ENCODE measurements around the gene CEP72. TPM values are rescaled to one million over a fixed set of nuclear protein-coding genes. Genes with fewer than 3 reads are reported as not detected.

The CEP72 gene
- polyA plus RNA-seq, 1 of the 3 experiments (the other 2 are of a cell fraction) = 4.4 TPM

DNA sequence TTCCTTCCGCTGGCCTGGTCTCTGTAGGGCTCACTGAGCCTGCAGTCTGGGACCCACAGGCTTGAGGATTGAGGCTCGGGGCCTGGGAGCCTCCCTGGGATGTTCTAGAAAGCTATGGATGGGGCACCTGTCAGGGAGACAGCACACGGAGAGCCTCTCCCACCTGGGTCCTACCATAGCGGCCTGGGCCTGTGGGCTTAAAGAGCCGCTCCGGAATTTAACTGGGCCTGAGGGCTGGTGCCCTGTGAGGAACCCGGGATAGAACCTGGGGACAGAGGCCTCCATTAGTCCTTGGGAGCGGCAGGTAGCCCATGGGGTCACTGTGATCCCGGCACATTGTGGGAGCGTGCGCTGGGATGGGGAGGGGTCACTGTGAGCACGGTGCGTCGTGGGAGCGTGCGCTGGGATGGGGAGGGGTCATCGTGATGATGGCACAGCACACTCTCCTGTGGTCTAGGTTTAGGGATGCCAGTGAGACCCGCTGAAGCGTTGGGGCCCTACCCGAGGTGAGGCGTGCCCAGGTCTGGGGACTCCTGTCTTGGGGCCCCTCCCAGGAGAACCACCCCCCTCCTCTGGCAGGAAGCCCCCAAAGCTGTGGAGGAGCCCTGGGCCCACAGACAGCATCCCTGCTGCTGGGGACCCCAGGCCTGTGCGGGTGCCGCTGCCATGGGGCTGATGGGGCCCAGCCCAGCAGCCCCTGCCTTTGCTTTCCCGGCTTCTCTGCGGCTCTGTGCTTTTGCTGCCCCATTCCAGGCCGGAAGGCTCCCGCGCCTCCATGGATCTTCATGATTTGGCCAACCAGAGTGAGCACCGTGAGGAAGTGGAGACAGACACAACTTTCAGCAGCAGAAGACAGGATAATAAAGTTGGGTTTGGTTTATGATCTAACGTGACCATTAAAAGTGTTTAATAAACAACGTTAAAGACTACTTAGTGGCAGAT lies 3.4 kb upstream of the CEP72 start:
- Histone ChIP-seq H3K4me3 (ENCODE audit: low read depth in 2 of 2, low read length in 1 of 2) (no peak overlapping the region), H2AFZ (ENCODE audit: low read depth) (no peak overlapping the region), H3K9ac (no peak overlapping the region), H4K20me1 (ENCODE audit: insufficient read depth) (no peaks in the 10 kb centered on the region), H3K9me3 (no peaks in the 10 kb centered on the region), H3F3A (replicated peaks; ENCODE audit: insufficient read depth) (no peaks in the 10 kb centered on the region), H3K27ac (ENCODE audit: low read depth in 2 of 2, low read length in 1 of 2) (no peak overlapping the region), H3K36me3 (replicated peaks in 1 of 2; ENCODE audit: control insufficient read depth in 1 of 2, insufficient read depth in 2 of 2, low read length in 1 of 2) (no peaks in the 10 kb centered on the region), H3K4me2 (no peak overlapping the region), H3K4me1 (ENCODE audit: control insufficient read depth in 1 of 2, insufficient read depth in 2 of 2, low read depth in 1 of 2, low read length in 1 of 2) (peaks cover 0 to 10% of the 10 kb centered on the region in 2 experiments; a peak in 1 of 4 replicates), H3K79me2 (ENCODE audit: insufficient read depth) (peaks cover 13% of the 10 kb centered on the region), H3K27me3 (ENCODE audit: insufficient read depth) (0 out of 2 replicates have a peak, but pooled peaks cover 4% of the 10 kb centered on the region), H3K9me2 (no peaks in the 10 kb centered on the region)
- no peak for DNase-seq
- TF ChIP-seq YY1 (IDR thresholded peaks at IDR 0.05; ENCODE audit: low read depth) (no peak), POLR2AphosphoS5 (IDR thresholded peaks at IDR 0.05; ENCODE audit: low read depth, low read length) (no peak)
- TF ChIP-seq, protein P1, sequence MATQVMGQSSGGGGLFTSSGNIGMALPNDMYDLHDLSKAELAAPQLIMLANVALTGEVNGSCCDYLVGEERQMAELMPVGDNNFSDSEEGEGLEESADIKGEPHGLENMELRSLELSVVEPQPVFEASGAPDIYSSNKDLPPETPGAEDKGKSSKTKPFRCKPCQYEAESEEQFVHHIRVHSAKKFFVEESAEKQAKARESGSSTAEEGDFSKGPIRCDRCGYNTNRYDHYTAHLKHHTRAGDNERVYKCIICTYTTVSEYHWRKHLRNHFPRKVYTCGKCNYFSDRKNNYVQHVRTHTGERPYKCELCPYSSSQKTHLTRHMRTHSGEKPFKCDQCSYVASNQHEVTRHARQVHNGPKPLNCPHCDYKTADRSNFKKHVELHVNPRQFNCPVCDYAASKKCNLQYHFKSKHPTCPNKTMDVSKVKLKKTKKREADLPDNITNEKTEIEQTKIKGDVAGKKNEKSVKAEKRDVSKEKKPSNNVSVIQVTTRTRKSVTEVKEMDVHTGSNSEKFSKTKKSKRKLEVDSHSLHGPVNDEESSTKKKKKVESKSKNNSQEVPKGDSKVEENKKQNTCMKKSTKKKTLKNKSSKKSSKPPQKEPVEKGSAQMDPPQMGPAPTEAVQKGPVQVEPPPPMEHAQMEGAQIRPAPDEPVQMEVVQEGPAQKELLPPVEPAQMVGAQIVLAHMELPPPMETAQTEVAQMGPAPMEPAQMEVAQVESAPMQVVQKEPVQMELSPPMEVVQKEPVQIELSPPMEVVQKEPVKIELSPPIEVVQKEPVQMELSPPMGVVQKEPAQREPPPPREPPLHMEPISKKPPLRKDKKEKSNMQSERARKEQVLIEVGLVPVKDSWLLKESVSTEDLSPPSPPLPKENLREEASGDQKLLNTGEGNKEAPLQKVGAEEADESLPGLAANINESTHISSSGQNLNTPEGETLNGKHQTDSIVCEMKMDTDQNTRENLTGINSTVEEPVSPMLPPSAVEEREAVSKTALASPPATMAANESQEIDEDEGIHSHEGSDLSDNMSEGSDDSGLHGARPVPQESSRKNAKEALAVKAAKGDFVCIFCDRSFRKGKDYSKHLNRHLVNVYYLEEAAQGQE (IDR thresholded peaks at IDR 0.05; ENCODE audit: low read depth, low read length) = no peak
- TF ChIP-seq, protein P2, sequence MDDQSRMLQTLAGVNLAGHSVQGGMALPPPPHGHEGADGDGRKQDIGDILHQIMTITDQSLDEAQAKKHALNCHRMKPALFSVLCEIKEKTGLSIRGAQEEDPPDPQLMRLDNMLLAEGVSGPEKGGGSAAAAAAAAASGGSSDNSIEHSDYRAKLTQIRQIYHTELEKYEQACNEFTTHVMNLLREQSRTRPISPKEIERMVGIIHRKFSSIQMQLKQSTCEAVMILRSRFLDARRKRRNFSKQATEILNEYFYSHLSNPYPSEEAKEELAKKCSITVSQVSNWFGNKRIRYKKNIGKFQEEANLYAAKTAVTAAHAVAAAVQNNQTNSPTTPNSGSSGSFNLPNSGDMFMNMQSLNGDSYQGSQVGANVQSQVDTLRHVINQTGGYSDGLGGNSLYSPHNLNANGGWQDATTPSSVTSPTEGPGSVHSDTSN (IDR thresholded peaks at IDR 0.05) = no peak
- WGBS (ENCODE audit: low lambda C conversion rate) = 87% methylated on average over 15 of the region's 31 CpGs
- POLR2A ChIA-PET = no interaction called here
- CTCF ChIA-PET = no interaction called here

DNA sequence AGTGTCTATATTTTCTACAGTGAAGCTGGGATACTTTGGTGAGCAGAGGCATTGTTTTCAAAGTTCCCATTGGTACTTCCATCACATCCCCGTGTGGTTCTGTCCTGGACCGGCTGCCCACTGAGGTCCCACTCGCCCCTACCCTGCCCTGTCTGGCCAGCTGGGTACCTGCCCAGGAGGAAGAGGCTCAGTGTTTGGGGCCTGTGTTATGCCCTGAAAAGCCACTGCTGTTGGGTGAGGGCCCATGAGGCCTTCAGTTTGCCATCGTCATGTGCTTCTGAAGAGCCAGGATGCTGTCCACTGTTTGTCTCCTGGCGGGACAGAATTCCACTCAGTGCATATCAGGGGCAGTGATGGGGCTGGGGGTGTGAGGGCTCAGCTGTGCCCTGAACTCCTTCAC lies 2.6 kb upstream of the CEP72 start:
- DNase-seq = no peak
- Histone ChIP-seq H3K4me3 (ENCODE audit: low read depth in 2 of 2, low read length in 1 of 2) (no peak overlapping the region), H3K9ac (no peak overlapping the region), H3K36me3 (replicated peaks in 1 of 2; ENCODE audit: control insufficient read depth in 1 of 2, insufficient read depth in 2 of 2, low read length in 1 of 2) (no peaks in the 10 kb centered on the region), H4K20me1 (ENCODE audit: insufficient read depth) (no peaks in the 10 kb centered on the region), H3K4me2 (no peak overlapping the region), H3K4me1 (ENCODE audit: control insufficient read depth in 1 of 2, insufficient read depth in 2 of 2, low read depth in 1 of 2, low read length in 1 of 2) (peaks cover 0 to 10% of the 10 kb centered on the region in 2 experiments; a peak in 1 of 4 replicates), H3K79me2 (ENCODE audit: insufficient read depth) (peaks cover 21% of the 10 kb centered on the region), H3K9me3 (no peaks in the 10 kb centered on the region; the same call in 1 of the 2 replicates), H3K9me2 (no peaks in the 10 kb centered on the region), H3F3A (replicated peaks; ENCODE audit: insufficient read depth) (no peaks in the 10 kb centered on the region), H2AFZ (ENCODE audit: low read depth) (no peak overlapping the region), H3K27ac (ENCODE audit: low read depth in 2 of 2, low read length in 1 of 2) (no peak overlapping the region), H3K27me3 (ENCODE audit: insufficient read depth) (no peaks in the 10 kb centered on the region)
- WGBS (ENCODE audit: low lambda C conversion rate) = 82% methylated on average over 4 of the region's 5 CpGs
- POLR2A ChIA-PET = no interaction called here
- CTCF ChIA-PET = interaction anchor here (1.2 kb wide), 1 partner anchor 13 kb away, joined by 5 read pairs; no protein-coding TSS in a partner anchor
- TF ChIP-seq, protein P3, sequence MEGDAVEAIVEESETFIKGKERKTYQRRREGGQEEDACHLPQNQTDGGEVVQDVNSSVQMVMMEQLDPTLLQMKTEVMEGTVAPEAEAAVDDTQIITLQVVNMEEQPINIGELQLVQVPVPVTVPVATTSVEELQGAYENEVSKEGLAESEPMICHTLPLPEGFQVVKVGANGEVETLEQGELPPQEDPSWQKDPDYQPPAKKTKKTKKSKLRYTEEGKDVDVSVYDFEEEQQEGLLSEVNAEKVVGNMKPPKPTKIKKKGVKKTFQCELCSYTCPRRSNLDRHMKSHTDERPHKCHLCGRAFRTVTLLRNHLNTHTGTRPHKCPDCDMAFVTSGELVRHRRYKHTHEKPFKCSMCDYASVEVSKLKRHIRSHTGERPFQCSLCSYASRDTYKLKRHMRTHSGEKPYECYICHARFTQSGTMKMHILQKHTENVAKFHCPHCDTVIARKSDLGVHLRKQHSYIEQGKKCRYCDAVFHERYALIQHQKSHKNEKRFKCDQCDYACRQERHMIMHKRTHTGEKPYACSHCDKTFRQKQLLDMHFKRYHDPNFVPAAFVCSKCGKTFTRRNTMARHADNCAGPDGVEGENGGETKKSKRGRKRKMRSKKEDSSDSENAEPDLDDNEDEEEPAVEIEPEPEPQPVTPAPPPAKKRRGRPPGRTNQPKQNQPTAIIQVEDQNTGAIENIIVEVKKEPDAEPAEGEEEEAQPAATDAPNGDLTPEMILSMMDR (IDR thresholded peaks at IDR 0.05) = no peak
- TF ChIP-seq RAD21 (IDR thresholded peaks at IDR 0.05; ENCODE audit: low read length) (no peak), GATA2 (CRISPR knock-in tag; IDR thresholded peaks at IDR 0.05) (no peak), FOXM1 (IDR thresholded peaks at IDR 0.05; ENCODE audit: low read depth) (no peak), RCOR1 (IDR thresholded peaks at IDR 0.05; ENCODE audit: low read length) (no peak), MXI1 (IDR thresholded peaks at IDR 0.05; ENCODE audit: low read depth, low read length) (no peak), RXRA (IDR thresholded peaks at IDR 0.05; ENCODE audit: borderline replicate concordance, low read depth) (no peak), EZH2phosphoT487 (IDR thresholded peaks at IDR 0.05; ENCODE audit: borderline replicate concordance, low read depth) (no peak), GABPA (IDR thresholded peaks at IDR 0.05; ENCODE audit: low read depth) (no peak), NFIC (IDR thresholded peaks at IDR 0.05; ENCODE audit: borderline replicate concordance) (no peak)
- TF ChIP-seq, protein P4, sequence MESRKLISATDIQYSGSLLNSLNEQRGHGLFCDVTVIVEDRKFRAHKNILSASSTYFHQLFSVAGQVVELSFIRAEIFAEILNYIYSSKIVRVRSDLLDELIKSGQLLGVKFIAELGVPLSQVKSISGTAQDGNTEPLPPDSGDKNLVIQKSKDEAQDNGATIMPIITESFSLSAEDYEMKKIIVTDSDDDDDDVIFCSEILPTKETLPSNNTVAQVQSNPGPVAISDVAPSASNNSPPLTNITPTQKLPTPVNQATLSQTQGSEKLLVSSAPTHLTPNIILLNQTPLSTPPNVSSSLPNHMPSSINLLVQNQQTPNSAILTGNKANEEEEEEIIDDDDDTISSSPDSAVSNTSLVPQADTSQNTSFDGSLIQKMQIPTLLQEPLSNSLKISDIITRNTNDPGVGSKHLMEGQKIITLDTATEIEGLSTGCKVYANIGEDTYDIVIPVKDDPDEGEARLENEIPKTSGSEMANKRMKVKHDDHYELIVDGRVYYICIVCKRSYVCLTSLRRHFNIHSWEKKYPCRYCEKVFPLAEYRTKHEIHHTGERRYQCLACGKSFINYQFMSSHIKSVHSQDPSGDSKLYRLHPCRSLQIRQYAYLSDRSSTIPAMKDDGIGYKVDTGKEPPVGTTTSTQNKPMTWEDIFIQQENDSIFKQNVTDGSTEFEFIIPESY (IDR thresholded peaks at IDR 0.05; ENCODE audit: borderline replicate concordance, low read depth) = no peak
- TF ChIP-seq, protein P5, sequence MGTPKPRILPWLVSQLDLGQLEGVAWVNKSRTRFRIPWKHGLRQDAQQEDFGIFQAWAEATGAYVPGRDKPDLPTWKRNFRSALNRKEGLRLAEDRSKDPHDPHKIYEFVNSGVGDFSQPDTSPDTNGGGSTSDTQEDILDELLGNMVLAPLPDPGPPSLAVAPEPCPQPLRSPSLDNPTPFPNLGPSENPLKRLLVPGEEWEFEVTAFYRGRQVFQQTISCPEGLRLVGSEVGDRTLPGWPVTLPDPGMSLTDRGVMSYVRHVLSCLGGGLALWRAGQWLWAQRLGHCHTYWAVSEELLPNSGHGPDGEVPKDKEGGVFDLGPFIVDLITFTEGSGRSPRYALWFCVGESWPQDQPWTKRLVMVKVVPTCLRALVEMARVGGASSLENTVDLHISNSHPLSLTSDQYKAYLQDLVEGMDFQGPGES (IDR thresholded peaks at IDR 0.05; ENCODE audit: low read depth, low read length) = no peak

All from SK-N-SH (cell line).